Hypothalamus (tissue), 51 donors: ENCODE measurements around the gene NECAB2.

ENCODE experiments used
- DNase-seq, 51 donors: peaks; one replicate each; lab custom pipeline; 2025; lab: John Stamatoyannopoulos, UW

The NECAB2 gene

GRCh38 chr16:83961591-83961990 is 6.5 kb upstream of the NECAB2 start:
- no peak for DNase-seq

GRCh38 chr16:83963277-83964119 is 4.5 kb upstream of the NECAB2 start:
- no peak for DNase-seq

GRCh38 chr16:83964684-83965443 is 3.2 kb upstream of the NECAB2 start:
- DNase-seq = no peak

- no peak for DNase-seq
Measured at GRCh38 chr16:83965444-83966152, 2.4 kb upstream of the NECAB2 start.

- DNase-seq = no peak
Measured at GRCh38 chr16:83966153-83966696, 1.8 kb upstream of the NECAB2 start.

- DNase-seq = no peak
Measured at GRCh38 chr16:83967091-83967490, 953 bp upstream of the NECAB2 start.

- DNase-seq = peak in 3 of 51 donors; percentile 29 to 42 (median 40)
Measured at GRCh38 chr16:83968306-83968851, 335 bp downstream of the NECAB2 start.

- DNase-seq = no peak
Measured at GRCh38 chr16:83968891-83969649, 1.0 kb downstream of the NECAB2 start.

GRCh38 chr16:83969771-83970429 is 1.9 kb downstream of the NECAB2 start:
- DNase-seq = no peak

- no peak for DNase-seq
Measured at GRCh38 chr16:83970430-83970815, 2.4 kb downstream of the NECAB2 start.

GRCh38 chr16:83971165-83972130 is 3.4 kb downstream of the NECAB2 start:
- no peak for DNase-seq

GRCh38 chr16:83972256-83973008 is 4.4 kb downstream of the NECAB2 start:
- DNase-seq = no peak

- DNase-seq = no peak
Measured at GRCh38 chr16:83973077-83973476, 5.0 kb downstream of the NECAB2 start.

- no peak for DNase-seq
Measured at GRCh38 chr16:83973581-83974385, 5.7 kb downstream of the NECAB2 start.

GRCh38 chr16:83974475-83974874 is 6.4 kb downstream of the NECAB2 start:
- peak in 2 of 51 donors; percentile 26 to 37 for DNase-seq

GRCh38 chr16:83975590-83976260 is 7.7 kb downstream of the NECAB2 start:
- DNase-seq = no peak
